GM12891 (cell line): ENCODE results near the gene TMEM258.

Experiments
- PAX5 ChIP-seq: IDR thresholded peaks from 2 replicates; pipeline ENCODE4 v1.6.1; 2011; ENCODE audit warnings: low read length, moderate library complexity, mild to moderate bottlenecking; ENCODE audit not compliant: insufficient read depth, severe bottlenecking
- POLR2A ChIP-seq: IDR thresholded peaks from 2 replicates; pipeline ENCODE4 v1.6.1; 2011; ENCODE audit warnings: low read depth, low read length, control low read depth
- POLR2AphosphoS5 ChIP-seq: IDR thresholded peaks from 2 replicates; pipeline ENCODE4 v1.6.1; 2011; ENCODE audit warnings: low read depth, low read length, control low read depth
- SPI1 ChIP-seq: IDR thresholded peaks from 2 replicates; pipeline ENCODE4 v1.6.1; 2011; ENCODE audit warnings: low read depth, low read length, control low read depth

DNA sequence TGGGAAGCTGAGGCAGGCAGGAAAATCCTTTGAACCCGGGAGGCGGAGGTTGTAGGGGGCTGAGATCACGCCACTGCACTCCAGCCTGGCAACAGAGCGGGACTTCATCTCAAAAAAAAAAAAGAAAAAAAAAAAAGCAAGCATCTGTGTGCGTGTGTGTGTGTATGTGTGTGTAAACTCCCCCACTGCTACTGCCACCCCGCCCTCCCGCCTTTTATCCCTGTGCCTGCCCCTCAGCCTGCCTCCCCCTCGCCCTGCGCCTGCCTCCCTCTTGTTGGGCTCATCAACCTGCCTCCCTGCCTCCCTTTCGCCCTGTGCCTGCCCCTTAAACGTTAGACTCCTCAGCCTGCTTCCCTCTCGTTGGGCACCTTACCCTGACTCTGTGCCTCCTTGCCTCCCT, 18.0 kb downstream of the TMEM258 start:
- TF ChIP-seq PAX5 = no peak
- TF ChIP-seq POLR2A = no peak
- TF ChIP-seq SPI1 = no peak
- no peak for TF ChIP-seq POLR2AphosphoS5
